Measurements from ENCODE around the gene DDT.
"Not testable (repeated sequence)": the region's sequence is repeated elsewhere in the genome, so short reads cannot be mapped to it uniquely, and the experiment has no call there.

DDT gene

DNA sequence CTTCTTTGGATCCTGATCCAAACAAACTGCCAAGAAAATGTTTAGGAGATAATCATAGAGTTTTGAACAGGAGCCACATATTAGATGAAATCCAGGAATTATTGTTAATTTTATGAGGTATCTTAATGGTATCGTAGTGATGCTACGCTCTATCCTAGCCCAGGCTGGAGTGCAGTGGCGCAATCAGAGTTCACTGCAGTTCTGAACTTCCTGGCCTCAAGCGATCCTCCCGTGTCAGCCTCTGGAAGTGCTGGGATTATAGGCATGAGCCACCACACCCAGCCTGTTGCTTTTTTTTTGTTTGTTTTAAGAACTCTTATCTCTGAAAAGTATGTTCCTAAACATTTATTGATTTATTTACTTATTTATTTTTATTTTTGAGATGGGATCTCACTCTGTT lies 28.6 kb upstream of the DDT start:
- peaks cover 55% of the 10 kb centered on the region for H3K27me3 Mint-ChIP-seq
- no peaks in the 10 kb centered on the region for H3K36me3 Mint-ChIP-seq
- CTCF ChIA-PET = no interaction called here
- H3K27ac Mint-ChIP-seq = no peak overlapping the region
- no peak for DNase-seq
- peaks cover under 1% of the 10 kb centered on the region for H3K4me1 Mint-ChIP-seq
- no peaks in the 10 kb centered on the region for H3K9me3 Mint-ChIP-seq
- H3K4me3 Mint-ChIP-seq = no peak overlapping the region

DNA sequence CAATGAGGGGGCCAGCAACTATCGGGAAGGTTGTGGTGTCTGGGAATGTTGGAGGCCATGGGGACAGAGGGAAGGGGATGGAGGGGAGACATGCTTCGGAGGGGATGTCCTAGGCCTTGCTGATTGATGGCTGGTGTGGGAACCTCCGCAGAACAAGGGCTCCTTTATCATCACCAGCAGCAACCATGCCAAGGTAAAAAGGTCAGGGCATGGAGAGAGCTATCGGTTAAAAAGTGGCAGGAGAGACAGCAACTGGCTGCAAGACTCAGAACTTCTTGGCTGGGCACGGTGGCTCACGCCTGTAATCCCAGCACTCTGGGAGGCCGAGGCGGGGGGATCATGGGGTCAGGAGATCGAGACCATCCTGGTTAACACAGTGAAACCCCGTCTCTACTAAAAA lies 28.0 kb upstream of the DDT start:
- peaks cover 53% of the 10 kb centered on the region for H3K27me3 Mint-ChIP-seq
- H3K9me3 Mint-ChIP-seq = no peaks in the 10 kb centered on the region
- H3K36me3 Mint-ChIP-seq = no peaks in the 10 kb centered on the region
- CTCF ChIA-PET = no interaction called here
- H3K27ac Mint-ChIP-seq = no peak overlapping the region
- H3K4me3 Mint-ChIP-seq = no peak overlapping the region
- no peak for DNase-seq
- H3K4me1 Mint-ChIP-seq = peaks cover 4% of the 10 kb centered on the region

DNA sequence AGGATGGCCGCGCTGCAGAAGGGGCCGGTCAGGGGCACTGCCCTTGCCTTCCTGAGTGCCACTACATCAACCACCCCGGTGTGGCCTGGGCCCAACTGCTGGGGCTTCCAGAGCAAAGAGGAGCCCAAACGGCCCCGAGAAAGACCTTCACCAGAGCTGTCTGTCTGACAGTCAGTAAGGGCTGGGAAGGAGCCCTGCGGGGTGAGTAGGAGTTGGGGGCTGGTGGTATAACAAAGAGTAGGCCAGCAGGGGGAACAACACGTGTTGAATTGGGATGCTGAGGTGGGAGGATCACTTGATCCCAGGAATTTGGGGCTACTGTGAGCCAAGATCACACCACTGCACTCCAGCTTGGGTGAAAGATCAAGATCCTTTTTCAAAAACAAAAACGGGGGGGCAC lies 27.1 kb upstream of the DDT start:
- no peaks in the 10 kb centered on the region for H3K9me3 Mint-ChIP-seq
- H3K4me3 Mint-ChIP-seq = no peak overlapping the region
- DNase-seq = no peak
- H3K4me1 Mint-ChIP-seq = peaks cover 4% of the 10 kb centered on the region
- peaks cover 54% of the 10 kb centered on the region for H3K27me3 Mint-ChIP-seq
- H3K36me3 Mint-ChIP-seq = no peaks in the 10 kb centered on the region
- H3K27ac Mint-ChIP-seq = no peak overlapping the region
- CTCF ChIA-PET = no interaction called here

DNA sequence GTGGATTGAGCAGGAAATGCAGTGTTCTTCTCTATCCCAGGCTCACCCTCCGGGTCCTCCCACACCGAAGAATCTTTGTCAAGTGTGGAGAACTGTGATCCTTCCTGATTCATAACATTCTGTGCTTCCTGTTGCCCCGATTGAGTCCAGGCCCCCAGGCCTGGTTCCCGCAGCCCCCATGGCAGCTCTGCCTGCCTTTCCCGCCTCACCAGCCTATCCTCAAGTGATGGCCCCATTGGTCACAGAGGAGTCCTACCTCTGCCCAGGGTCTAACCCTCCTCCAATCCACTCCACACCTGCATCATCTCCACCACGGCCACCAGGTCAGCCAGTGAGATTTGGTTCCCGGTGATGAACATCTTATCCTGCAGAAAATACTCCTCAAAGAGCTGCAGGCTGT lies 25.5 kb upstream of the DDT start:
- H3K4me3 Mint-ChIP-seq, H3K36me3 Mint-ChIP-seq, H3K27ac Mint-ChIP-seq, CTCF ChIA-PET, H3K9me3 Mint-ChIP-seq, DNase-seq, H3K4me1 Mint-ChIP-seq: not testable (repeated sequence)
- H3K27me3 Mint-ChIP-seq = peaks cover 48% of the 10 kb centered on the region

DNA sequence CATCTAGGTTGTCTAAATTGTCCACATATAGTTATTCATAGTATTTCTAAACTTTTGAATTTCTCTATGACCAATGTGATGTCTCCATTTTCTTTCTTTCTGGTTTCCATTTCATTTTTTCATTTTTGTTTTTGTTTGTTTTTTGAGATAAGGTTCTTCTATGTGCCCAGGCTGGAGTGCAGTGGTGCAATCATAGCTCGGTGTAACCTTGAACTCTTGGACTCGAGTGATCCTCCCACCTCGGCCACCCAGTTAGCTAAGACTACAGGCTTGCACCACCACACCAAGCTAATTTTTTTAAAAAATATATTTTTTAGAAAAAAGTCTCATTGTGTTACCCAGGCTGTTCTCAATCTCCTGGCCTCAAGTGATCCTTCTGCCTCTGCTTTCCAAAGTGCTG lies 22.9 kb upstream of the DDT start:
- DNase-seq = no peak
- H3K4me1 Mint-ChIP-seq = peaks cover 4% of the 10 kb centered on the region
- CTCF ChIA-PET = no interaction called here
- H3K9me3 Mint-ChIP-seq = no peaks in the 10 kb centered on the region
- peaks cover 30% of the 10 kb centered on the region for H3K27me3 Mint-ChIP-seq
- H3K27ac Mint-ChIP-seq = no peak overlapping the region
- no peak overlapping the region for H3K4me3 Mint-ChIP-seq
- no peaks in the 10 kb centered on the region for H3K36me3 Mint-ChIP-seq

DNA sequence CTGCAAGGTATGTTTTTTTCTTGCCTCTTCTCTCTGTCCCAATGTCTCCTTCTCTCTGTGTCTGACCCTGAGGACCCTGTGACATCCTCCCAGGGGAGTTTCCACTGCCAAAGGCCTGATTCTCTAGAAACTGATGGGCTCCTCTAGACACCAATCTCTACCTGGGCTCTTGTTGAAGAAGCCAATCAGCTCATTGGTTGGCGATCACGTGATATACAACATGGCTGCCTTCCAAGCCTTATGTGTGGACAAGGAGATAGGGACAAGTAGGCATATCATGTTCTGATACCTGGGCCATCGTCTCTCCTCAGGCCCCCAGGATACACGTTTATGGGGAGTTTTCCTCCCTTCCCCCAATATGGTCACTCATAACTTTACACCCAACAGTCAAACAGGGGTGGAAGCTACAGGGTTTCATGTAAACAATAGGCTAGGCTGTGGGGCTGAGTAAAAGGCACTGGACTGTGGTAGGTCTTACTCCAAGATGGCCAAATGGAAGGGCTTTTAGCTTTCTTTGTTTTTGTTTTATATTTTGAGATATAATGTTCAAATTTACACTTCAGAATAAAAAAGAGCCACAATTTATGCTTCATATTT lies 19.4 kb upstream of the DDT start:
- H3K9me3 Mint-ChIP-seq, CTCF ChIA-PET, H3K4me1 Mint-ChIP-seq, H3K27ac Mint-ChIP-seq, H3K36me3 Mint-ChIP-seq, H3K4me3 Mint-ChIP-seq, DNase-seq: not testable (repeated sequence)
- peaks cover 13% of the 10 kb centered on the region for H3K27me3 Mint-ChIP-seq

DNA sequence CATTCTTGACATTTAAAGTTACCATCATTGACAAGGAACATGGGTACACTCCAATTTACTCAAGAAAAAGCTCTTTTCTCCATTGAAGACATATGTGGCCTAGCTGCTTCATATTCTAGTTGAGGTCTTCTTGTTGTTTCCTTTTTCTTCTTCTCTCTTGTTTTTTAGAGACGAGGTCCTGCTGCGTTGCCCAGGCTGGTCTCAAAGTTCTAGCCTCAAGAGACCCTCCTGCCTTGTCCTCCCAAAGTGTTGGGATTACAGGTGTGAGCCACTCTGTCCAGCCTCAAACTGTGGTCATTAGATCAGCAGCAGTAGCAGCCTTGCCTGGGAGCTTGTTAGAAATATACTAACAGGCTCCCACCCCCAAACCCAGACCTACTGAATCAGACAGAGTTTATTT lies 18.8 kb upstream of the DDT start:
- H3K27me3 Mint-ChIP-seq = peaks cover 12% of the 10 kb centered on the region
- DNase-seq, H3K9me3 Mint-ChIP-seq, H3K27ac Mint-ChIP-seq, H3K4me3 Mint-ChIP-seq, H3K36me3 Mint-ChIP-seq, H3K4me1 Mint-ChIP-seq, CTCF ChIA-PET: not testable (repeated sequence)

DNA sequence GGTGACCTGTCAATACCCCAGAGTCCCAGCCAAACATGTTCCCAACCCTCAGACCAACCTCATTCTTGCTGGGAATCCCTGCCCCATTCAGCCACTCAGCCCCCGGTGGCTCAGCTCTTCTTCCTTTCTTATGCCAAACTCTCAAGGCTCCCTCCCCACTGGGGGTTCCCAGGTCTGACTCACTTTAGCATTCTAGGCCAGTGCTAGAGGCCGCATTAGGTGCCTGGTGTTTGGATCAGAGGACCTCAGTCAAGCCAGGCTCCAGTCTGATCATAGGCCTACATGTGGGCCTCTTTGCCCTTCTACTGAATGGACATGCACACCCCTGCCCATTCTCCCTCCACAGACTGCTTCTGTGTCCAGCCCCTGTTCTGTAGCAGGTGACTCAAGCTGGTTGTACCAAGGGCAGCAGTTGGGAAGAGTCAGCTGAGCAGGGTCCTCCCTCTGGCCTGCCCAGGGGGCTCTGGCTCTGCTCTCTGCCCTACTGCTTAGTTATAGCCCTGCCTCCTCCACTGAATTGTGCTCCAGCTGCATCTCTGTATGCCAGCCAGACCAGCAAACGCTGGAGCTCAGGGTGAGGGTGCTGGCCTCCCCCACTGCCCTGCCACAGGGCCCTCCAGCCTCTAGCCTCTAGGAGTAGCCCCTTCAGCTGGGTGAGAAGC lies 15.5 kb upstream of the DDT start:
- H3K27me3 Mint-ChIP-seq, H3K9me3 Mint-ChIP-seq, DNase-seq, CTCF ChIA-PET, H3K4me1 Mint-ChIP-seq, H3K4me3 Mint-ChIP-seq, H3K27ac Mint-ChIP-seq, H3K36me3 Mint-ChIP-seq: not testable (repeated sequence)

DNA sequence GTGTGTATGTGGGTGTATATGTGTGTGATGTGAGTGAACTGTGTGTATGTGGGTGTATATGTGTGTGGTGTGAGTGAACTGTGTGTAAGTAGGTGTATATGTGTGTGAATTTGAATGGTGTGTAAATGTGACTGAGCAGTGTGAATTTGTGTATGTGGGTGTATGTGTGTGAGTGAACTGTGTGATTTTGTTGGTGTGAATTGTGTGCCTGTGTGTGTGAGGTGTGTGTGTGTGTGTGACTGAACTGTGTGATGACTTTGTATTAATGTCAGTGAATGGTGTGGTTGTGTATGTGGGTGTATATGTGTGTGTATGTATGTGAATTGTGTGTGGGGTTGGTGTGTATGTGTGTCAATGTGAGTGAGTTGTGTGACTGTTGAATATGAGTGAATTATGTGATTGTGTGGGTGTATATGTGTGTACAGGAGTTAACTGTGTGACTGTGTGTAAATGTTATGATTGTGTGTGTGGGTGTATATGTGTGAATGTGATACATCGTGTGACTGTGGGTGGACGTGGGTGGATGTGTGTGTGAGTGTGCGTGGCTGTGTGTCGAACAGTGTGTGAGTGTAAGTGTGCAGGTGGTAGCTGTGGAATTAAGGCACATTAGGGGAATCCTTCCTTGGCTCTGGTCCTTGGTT lies 12.4 kb upstream of the DDT start:
- H3K4me1 Mint-ChIP-seq, DNase-seq, H3K27ac Mint-ChIP-seq, H3K27me3 Mint-ChIP-seq, CTCF ChIA-PET, H3K4me3 Mint-ChIP-seq, H3K36me3 Mint-ChIP-seq, H3K9me3 Mint-ChIP-seq: not testable (repeated sequence)

DNA sequence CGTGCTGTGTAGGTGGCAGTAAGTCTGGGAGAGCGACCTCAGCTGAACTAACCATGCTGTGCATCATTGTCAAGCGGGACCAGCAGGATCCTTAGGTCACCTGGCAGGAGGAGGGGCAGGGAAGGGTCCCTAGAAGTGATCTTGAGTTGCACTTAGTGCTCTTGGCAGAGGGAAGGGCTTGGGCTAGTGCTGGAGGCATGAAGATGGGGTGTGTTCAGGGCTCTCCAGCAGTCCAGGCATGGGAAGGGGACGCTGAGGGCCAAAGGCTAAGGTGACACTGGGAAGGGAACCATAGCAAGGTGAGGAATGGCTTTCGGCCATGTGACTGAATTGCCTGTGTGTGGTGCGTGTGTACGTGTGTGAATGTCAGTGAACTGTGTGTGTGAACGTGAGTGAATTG lies 11.8 kb upstream of the DDT start:
- H3K4me3 Mint-ChIP-seq, H3K27ac Mint-ChIP-seq, H3K9me3 Mint-ChIP-seq, CTCF ChIA-PET, DNase-seq, H3K4me1 Mint-ChIP-seq, H3K36me3 Mint-ChIP-seq: not testable (repeated sequence)
- peaks cover 11% of the 10 kb centered on the region for H3K27me3 Mint-ChIP-seq

DNA sequence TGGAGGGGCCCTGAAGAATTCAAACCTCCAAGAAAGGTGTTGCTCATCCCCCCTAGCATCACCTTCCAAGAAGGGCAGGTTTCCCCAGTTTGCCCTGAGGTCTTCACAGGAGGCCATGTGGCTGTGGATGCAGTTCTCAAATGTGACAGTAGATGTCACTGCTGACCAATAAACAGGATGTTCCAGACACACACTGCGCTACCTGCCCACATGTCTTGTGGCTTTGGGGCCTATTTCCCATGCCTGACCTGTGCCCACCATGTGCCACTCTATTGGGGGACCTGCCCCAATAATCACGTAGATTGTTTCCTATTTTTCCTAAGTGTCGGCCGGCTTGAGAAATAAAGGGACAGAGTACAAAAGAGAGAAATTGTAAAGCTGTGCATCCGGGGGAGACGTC lies 10.2 kb upstream of the DDT start:
- no peak overlapping the region for H3K27ac Mint-ChIP-seq
- H3K27me3 Mint-ChIP-seq = peaks cover 16% of the 10 kb centered on the region
- H3K4me3 Mint-ChIP-seq = no peak overlapping the region
- no peaks in the 10 kb centered on the region for H3K36me3 Mint-ChIP-seq
- DNase-seq = peak; percentile 70
- no peaks in the 10 kb centered on the region for H3K4me1 Mint-ChIP-seq
- CTCF ChIA-PET = interaction anchor here (0.6 kb wide), 1 partner anchor 195 kb away, joined by 3 read pairs; no protein-coding TSS in a partner anchor
- no peaks in the 10 kb centered on the region for H3K9me3 Mint-ChIP-seq

DNA sequence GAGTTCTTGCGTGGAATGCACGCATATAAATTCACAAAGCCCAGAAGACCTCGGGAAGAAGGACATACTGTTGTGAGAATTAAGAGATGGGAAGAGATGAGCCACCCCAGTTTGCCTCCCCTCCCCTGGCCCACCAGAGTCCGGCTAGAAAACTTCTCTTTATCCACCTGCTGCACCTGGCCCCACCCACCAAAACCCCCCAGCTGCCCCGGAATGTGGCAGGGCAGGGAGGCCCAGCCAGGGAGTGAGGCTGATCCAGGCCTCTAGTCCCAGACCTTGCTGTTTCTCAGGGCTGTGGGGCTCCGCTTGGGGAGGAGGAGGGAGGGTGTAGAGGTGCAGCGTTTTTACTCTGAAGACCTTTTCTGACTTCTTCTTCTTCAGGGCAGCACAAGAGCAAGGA lies 6.3 kb upstream of the DDT start:
- CTCF ChIA-PET = not testable (repeated sequence)

DNA sequence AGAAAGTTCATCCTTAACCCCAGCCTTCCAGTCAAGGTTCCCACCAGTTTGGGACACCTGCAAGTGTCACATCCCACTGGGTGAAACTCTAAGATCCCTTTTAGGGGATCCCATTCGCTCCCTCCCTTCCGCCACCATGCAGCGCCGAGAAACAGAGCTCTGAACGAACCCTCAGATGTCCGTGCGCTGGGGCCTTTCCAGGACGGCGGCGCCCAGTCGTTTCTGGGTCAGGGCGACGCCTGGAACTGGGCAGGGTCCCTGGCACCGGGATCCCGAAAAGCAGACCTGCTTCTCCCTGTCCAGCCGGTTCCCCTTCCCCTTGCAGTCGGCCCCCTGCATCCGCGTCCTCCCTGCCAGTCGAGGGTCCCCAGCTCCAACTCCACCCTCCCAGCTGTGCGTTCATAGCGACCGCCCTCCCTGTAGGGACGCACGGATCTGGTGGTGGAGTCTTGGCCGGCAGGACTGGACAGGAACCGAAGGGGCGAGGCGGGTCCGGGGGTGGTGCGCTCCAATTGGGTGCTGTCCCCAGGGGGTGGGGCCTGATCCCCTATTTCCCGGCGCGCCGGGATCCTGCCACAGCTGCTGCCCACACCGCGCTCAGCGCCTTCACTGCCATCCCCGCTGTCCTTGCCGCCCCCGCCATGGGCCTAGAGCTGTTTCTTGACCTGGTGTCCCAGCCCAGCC lies 5.5 kb upstream of the DDT start, which contains the start of gene GSTT2:
Gene GSTT2 (plus strand): TSS at position 578 of the 684 bp plus-strand sequence.
- H3K9me3 Mint-ChIP-seq, DNase-seq, CTCF ChIA-PET, H3K27ac Mint-ChIP-seq, H3K36me3 Mint-ChIP-seq, H3K4me3 Mint-ChIP-seq, H3K4me1 Mint-ChIP-seq: not testable (repeated sequence)
- H3K27me3 Mint-ChIP-seq = peaks cover 13% of the 10 kb centered on the region

More for the DNA sequence above, 6.3 kb upstream of the DDT start:
- H3K27ac Mint-ChIP-seq, H3K9me3 Mint-ChIP-seq, H3K36me3 Mint-ChIP-seq, H3K4me1 Mint-ChIP-seq, DNase-seq, H3K4me3 Mint-ChIP-seq: not testable (repeated sequence)
- peaks cover 13% of the 10 kb centered on the region for H3K27me3 Mint-ChIP-seq

DNA sequence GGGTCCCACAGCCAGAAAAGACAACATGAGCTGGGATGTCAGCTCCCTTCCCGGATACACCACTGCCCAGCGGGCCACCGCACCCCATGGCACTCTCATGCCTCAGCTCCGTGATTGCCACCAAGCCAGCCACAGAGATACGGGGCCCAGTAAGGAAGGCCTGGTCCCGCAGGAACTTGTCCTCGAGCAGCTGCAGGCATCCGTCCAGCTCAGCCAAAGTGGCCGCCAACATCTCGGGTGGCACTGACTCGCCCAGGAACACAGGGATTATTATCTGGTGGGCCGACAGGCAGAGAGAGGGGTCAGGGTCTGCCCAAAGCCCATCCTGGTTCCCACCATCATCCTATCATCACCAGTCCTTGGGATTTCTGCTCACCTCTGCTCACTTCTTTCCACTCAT lies 3.1 kb upstream of the DDT start:
- H3K27me3 Mint-ChIP-seq, H3K9me3 Mint-ChIP-seq, CTCF ChIA-PET, H3K27ac Mint-ChIP-seq, H3K4me3 Mint-ChIP-seq, H3K4me1 Mint-ChIP-seq, DNase-seq, H3K36me3 Mint-ChIP-seq: not testable (repeated sequence)

DNA sequence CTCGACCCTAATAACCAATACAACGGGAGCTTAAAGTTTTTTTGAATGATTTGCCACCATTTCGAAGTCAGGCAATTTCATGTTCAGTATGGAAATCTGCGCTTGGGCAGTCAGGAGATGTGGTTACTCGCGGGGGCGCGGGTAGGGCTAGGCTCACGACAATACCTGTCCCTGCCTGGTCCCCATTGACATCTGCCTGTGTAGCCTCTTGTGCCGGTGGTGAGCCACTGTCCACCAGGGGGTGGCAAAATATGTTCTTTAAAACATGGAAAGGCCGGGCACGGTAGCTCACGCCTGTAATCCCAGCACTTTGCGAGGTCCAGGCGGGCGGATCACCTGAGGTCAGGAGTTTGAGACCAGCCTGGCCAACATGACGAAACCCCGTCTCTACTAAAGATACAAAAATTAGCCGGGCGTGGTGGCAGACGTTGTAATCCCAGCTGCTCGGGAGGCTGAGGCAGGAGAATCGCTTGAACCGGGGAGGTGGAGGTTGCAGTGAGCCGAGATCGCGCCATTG lies 653 bp upstream of the DDT start:
- DNase-seq, CTCF ChIA-PET, H3K9me3 Mint-ChIP-seq, H3K27ac Mint-ChIP-seq, H3K4me3 Mint-ChIP-seq, H3K27me3 Mint-ChIP-seq: not testable (repeated sequence)
- Mint-ChIP-seq H3K4me1 (peaks cover 20% of the 10 kb centered on the region), H3K36me3 (peaks cover 21% of the 10 kb centered on the region)
